ENCODE data around the gene PRM2.
A peak's percentile ranks its signal among the peaks of the same experiment; 100 is the strongest.

The PRM2 gene

DNA sequence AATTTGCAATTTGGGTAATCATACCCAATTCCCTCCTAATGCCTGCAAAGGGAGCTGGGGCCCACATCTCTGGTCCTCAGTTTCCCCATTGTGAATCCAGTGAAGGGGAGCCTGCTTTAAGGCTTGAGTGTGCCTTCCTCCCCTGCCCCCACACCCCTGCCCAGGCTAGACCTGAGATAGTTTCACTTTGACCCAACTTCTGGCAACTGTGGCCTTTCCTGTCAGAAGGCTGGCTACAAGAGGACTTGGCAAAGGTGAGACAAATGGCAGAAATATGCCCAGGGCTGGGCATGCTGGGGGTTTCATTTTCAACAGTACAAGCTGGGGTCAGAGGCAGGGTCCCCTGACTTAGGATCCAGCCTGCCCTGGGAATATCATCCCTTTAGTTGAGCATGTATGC is 30.3 kb downstream of the PRM2 start:
- DNase-seq = no peak

DNA sequence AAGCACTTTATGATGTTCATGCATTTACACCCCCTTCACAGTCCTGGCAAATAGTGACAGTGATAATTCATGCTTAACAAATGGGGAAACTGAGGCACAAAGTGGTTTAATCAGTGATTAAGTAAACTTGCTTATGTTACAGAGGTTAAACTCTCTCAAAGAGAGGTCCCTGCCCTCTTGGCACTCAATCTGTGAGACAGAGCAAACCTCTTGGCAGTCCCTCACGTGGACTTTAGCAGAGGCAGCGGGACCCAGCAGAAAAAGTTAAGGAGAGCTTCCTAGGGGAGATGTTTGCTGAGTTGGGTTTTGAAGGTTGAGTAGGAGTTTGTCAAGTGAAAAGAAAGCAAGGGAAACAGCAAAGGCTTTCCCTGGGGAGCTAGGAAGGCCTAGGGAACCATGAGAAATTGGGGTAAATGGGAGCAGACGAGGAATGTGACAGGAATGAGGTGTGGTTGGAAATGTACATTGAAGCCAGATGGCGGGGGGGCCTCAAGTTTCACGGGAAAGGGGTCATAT is 31.0 kb downstream of the PRM2 start:
- no peak for DNase-seq

DNA sequence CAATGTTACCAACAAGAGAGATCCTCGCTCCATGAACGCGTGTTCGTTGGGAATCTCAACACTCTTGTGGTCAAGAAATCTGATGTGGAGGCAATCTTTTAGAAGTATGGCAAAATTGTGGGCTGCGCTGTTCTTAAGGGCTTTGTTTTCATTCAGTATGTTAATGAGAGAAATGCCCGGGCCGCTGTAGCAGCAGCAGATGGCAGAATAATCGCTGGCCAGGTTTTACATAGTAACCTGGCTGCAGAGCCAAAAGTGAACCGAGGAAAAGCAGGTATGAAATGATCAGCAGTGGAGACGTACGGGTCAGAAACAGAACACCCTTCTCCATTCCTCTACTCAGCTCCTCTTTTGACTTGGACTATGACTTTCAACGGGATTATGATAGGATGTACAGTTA is 33.6 kb downstream of the PRM2 start:
- no peak for DNase-seq

DNA sequence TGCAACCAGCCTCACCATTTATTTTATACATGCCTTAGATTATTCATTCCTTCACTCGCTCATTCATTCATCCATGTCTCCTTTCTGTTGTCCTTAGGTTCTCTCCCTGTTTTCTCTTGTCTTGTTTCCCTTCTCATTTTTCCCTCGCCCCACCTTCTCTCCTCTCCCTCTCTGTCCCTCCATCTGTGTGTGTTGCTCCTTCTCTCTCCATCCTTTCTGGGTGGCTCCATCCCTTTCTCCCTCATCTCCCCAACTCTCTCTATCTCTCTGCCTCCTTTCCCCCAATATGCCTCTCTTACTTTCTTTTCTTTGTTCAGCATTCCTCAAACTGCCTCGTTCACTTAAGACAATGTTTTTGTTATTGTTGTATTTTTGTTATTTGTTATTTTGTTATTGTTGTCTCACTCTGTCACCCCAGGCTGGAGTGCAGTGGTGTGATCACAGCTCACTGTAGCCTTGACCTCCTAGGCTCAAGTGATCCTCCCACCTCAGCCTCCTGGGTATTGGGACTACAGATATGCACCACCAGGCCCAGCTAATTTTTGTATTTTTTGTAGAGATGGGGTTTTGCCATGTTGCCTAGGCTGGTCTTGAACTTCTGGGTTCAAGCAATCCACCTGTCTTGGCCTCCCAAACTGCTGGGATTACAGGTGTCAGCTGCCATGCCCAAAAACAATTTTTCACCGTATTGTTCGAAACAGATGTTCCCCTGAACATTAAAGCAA is 34.6 kb downstream of the PRM2 start:
- no peak for DNase-seq

DNA sequence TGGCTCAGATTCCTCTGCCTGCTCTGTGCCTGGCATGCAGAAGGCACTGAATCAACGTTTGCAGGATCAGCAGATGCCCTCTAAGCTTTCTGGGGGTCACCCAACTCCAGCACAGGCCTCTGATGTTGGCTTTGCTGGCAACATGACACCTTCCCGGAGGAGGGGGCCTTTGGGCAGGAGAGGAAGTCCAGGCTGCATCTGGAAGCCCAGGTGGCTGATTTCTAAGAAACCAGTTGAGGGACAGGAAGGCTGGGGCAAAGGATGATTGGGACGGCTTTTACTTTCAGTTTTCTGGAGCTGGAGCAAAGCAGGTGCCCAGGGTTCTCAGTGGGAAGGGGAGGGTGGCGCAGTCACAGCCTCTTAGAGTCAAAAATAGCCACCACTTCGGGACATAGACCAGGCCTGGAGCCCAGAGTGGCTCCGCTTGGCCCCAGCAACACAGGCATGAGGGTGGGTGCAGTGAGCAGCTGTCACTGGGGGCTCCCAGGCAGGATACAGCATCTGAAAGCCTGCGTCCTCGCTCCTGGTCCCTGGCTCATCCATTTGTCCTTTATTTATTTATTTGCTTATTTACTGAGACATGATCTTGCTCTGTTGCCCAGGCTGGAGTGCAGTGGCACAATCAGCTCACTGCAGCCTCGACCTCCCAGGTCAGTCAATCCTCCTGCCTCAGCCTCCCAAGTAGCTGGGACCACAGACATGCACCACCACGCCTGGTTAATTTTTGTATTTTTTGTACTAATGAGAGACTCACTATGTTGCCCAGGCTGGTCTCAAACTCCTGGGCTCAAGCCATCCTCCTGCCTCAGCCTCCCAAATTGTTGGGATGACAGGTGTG is 35.4 kb downstream of the PRM2 start:
- no peak for DNase-seq

DNA sequence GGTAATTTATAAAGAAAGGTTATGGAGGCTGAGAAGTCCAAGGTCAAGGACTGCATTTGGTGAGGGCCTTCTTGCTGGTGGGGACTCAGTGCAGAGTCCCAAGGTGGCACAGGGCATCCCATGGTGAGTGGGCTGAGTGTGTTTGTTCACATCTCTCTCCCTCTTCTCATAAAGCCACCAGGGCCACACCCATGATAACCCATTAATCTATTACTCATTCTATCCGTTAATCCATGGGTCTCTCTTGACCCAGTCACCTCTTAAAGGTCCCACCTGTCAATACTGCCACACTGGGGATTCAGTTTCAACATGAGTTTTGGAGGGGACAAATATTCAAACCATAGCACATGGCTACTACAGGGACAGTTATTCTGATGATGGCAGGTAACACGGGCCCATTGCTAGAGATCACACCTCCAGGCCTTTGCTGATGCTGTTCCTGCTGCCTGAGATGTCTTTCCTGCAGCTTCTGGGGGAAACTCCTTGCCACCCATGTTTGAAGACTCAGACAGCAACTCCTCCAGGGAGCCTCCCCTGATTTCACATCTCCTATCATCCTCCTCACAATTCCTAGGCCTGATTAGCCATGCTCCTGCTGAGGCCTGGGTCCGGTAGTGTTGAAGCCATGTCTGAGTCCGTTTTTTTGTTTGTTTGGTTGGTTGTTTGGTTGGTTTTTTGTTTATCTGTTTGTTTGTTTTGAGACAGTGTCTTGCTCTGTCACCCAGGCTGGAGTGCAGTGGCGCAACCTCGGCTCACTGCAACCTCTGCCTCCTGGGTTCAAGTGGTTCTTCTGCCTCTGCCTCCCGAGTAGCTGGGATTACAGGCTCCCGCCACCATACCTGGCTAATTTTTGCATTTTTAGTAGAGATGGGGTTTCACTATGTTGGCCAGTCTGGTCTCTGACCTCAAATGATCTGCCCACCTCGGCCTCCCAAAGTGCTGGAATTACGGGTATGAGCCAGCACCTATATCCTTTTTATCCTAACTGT is 36.3 kb downstream of the PRM2 start:
- no peak for DNase-seq

DNA sequence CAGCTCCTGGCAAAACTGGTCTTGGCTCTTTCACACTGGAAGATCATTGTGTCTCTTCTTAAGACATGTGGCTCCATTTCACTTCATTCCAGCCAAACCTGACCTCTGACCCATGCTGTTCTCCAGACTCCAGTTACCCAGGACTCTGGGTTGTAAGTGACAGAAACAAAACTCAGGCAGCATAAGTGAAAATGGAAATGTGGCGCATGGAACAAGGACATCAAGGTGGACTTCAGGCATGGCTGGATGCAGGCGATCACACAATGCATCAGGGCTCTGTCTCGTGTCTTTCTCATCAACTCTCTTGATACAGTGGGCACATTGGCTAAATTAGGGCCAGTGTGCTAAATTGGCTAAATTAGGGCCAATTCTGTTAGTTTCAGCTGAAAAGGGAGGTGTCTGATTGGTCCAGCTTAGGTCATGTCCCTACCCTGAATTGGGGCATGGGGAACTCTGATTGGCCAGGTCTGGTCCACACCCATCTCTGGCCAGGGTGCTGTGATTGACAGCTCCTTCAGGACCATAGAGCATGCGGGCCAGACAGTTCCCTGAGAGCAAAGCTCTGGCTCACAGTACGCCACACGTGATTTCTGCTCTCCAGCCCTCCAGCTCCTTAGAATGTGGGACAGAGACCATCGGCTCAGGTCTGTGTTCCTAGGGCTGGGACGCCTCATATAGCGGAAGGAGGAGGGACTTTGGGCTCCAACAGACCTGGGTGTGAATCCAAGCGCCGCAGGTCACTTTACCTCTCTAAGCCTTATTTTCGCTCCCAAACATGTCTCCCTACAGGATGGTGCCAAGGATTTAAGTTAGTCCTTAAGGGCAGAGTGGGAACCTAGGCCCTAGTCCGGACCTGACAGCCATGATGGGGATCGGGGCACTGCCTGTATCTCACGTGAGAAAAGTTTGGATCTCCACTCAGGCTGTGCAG is 37.7 kb downstream of the PRM2 start:
- DNase-seq = no peak

DNA sequence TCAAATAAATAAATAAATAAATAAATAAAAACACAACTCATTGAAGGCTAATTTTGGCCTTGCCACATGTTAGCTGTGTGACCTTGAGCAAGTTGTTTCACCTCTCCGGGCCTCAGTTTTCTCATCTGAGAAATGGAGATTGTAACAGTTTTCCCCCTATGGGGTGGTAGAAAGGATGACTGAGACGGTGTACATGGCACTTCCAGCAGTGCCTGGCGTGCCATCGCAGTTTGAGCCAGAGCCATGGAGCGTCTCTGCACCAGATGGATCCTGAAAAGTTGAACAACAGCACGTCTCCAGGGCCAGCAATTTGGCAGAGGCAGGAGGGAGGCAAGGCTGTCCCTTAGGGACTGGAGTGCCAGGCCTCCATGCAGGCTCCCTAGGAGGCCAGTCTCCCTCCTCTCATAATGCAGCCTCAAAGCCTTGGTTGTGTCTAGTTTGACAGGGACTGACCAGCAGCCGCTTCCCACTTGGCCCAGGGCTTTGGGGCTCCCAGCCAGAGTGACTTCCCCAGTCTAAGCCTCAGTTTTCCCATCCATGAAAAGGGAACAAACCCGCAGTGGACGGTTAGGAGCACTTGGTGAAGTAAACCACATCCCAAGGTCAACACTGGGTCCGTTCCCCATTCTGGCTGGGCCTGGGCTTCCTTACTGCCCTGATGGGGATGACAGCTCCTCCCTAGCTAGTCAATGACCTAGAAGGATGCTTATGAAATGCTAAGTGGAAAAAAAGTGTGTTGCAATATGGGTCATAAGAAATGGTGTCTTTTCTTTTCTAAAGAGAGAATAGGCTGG is 39.6 kb downstream of the PRM2 start:
- DNase-seq = no peak

DNA sequence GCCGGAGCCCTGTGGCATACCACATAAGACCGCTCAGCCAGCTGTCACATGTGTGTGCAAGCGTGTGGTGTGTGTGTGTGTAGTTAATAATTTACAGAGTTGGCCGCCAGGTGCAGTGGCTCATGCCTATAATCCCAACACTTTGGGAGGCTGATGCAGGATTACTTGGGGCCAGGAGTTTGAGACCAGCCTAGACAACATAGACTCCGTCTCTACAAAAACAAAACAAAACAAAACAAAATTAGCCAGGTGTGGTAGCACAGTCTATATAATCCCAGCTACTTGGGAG is 40.6 kb downstream of the PRM2 start:
- DNase-seq = no peak

DNA sequence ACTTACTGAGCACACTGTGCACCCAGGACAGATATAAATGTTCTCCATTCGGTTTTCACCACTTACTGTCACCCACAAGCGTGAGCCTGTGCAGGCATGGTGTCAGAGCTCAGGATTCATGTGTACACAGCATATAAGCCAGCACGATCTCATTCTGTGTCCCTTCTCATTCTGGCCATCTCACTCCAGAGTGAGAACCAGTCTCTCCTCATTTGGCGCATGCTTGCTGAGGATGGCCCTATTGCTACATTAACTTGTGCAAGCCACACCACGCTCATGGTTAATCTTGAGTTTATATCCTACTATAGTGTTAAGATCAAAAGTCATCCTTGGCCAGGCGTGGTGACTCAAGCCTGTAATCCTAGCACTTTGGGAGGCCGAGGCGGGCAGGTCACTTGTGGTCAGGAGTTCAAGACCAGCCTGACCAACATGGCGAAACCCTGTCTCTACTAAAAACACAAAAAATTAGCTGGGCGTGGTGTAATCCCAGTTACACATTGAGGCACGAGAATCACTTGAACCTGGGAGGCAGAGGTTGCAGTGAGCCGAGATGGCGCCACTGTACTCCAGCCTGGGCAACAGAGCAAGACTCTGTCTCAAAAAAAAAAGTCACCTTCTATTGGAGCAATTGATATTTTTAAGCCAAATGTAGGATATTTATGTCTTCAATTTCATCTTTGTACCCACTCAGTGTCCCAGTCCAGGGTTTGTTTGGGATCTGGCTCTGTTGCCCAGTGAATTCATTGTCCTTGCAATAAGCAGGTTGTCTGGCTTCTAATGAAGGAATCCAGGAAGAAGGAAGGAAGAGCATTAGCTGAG is 41.2 kb downstream of the PRM2 start:
- no peak for DNase-seq

DNA sequence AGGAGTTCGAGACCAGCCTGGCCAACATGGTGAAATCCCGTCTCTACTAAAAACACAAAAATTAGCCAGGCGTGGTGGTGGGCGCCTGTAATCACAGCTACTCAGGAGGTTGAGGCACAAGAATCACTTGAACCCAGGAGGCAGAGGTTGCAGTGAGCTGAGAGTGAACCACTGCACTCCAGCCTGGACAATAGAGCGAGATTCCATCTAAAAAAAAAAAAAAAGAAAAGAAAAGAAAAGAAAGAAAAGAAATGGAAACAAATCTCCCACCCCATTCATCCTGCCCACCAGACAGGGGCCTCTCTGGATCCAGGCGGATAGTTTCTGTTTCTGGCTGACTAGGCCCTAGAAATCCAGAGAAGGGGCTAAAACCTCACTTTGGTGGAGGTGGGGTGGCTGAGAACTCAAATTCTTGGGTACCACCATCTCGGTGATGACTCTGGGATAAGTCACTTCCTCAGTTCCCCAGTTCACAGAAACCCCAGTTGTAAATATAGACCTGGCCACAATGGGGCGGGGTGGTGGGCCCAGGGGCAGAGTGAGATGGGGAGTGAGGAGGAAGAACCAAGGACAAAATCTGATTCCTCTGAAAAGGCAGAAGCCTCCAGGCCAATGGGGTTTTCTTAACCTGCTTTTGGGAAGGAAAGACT is 42.4 kb downstream of the PRM2 start:
- DNase-seq = no peak

DNA sequence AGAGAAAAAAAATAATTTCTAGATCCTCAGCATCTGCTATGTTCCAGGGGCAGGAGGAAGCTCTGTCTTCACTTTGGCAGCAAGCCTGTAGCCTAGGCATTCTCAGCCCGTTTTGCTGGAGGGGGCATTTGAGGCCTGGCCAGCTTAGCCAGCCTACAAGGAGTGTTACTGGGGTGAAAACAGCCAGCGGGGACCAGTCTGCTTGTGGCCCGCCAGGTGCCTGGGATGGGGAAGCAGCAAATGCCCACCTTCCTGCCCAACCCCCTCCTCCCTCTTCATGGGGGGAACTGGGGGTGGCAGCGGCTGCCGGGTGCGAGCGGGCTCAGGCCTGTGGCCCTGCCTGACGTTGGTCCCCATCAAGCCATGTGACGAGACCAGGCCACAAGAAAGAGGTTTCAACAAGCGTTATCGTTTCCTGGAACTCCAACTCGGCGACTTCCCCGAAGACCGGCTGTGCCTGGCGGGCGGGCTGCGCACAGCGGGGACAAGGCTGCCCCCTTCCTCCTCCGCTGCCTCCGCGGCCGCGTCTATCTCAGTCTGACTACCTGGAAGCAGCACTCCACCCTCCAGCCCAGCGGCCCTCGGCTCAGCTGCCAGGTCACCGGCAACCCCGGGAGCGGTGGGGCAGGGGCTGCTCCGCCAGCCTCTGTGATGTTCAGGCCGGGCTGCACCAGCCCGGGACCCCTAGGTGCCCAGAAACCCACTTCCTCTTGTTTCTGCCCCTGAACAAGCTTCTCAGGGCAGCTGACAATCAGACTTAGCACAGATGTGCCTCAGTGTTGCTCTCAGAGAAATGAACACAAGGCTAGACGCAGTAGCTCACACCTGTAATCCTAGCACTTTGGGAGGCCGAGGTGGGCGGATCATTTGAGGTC is 43.2 kb downstream of the PRM2 start:
- DNase-seq = peak; percentile 87

DNA sequence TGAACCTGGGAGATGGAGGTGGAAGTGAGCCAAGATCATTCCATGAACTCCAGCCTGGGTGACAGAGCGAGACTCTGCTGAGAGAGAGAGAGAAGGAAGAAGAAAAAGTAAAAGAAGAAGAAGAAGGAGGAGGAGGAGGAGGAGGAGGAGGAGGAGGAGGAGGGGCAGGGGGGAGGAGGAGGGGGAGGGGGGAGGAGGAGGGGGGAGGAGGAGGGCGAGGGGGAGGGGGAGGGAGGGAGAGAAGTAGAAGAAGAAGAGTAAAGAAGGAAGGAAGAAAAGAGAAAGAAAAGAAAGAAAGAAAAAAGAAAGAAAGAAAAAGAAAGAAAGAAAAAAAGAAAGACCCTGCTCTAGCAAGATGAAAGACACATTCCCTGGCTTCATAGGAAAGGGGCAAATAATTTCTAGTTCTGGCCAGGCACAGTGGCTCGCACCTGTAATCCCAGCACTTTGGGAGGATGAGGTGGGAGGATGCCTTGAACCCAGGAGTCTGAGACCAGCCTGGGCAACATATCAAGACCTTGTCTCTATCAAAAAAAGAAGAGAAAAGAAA is 43.9 kb downstream of the PRM2 start:
- DNase-seq = no peak

DNA sequence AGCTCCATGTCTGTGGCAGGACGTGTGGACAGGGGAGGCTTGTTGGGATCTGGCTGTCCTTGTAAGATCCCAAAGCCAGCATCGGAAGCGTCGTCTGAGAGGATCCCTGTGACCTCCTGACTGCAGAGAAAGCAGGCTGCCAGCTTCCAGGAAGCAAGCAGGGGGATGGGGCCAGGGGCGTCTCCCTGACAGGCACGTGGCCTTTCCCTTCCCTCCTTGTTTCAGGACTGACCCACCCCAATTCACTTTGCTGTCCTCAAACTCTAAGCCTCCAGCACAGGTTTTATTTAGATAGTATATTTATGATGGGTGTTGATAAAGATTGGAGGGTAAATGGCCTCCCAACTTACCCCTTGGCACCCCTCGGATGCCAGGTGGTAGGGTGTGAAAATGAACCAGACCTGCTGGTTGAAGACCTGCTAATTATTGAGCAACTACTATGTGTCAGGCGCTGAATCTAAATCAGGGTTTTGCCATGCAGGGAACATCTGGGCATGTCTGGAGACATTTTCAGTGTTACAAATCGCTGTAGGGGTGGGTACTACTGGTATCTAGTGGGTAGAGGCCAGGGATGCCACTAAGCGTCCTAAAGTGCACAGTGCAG is 44.8 kb downstream of the PRM2 start:
- DNase-seq = no peak

DNA sequence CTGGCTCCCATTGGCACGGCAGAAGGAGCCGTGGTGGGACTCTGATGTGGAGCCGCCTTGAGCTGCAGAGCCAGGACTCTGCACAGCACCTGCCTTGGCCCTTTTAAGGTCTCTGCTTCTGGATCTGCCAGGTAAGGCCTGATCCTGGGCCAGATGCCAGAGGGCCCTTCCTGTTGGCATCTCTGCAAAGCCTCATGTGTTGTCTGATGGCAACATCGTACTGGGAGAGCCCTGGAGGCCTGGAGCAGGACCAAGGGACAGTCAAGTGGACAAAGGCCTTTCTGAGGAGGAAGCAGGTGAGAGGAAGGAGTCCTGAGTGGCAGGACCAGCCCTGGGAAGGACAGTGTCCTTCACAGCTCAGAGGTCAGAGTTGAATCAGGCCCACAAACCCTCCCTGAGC is 46.4 kb downstream of the PRM2 start:
- no peak for DNase-seq

DNA sequence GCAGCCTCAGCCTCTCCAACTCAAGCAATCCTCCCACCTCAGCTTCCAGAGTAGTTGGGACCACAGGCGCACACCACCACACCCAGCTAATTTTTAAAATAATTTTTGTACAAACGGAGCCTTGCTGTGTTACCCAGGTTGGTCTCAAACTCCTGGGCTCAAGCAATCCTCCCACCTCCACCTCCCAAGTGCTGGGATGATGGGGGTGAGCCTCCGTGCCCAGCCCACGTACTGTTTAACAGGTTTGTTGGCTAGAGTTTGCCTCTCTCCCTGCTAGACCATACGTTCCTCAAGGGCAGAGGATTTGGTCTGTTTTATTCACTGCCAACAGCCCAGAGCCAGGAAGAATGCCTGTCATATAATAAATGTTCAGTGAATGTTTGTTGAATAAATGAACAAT is 46.8 kb downstream of the PRM2 start:
- DNase-seq = no peak

DNA sequence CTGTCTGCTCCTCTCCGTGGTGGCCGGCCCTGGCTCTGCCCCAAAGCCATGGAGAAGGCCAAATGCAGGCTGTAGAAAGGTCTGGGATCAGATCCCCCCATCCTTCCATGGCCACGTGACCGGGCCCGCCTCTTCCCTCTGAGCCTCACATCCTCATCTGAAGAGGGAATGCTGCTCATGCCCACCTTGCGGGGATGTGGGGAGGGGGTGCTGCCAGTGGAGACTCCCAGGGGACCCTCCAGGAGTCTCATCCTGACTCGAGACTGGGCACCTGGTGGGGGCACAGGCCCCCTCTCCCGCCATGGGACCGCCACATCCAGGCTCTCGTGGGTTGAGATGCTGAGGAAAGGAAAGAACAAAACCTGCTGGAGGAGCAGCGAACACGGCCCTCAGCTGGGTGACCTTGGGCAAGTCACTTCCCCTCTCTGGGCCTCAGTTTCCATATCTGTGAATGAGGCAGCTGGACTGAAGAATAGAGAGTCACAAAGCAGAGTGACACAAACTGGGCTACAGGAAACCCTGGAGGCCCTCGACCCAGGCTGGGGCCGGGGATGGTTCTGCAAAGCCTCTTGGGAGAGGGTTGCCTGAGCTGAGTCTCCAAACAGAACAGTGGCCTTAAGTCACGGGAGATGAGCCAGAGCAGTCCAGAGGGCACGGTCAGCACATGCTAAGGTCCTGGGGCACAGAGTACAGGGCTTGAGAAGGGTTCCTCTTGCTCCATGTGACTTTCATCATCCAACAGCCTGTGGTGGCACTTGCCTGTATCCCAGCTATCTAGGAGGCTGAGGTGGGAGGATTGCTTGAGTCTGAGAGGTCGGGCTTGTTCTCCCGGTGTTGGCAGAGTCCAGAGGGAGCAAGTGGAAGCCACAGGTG is 50.4 kb downstream of the PRM2 start:
- DNase-seq = no peak
